ENCODE results near the gene NEDD1.

NEDD1 gene

GRCh38 chr12:96912943-96913342 lies 5.9 kb downstream of the NEDD1 start:
- H3K27ac ChIP-seq: no peak overlapping the region
- TF ChIP-seq CTCF (conservative IDR thresholded peaks at IDR 0.05): no peak
- TF ChIP-seq ZFX (IDR thresholded peaks at IDR 0.05): no peak

- TF ChIP-seq ZFX (IDR thresholded peaks at IDR 0.05) (no peak), CTCF (conservative IDR thresholded peaks at IDR 0.05) (no peak)
- no peak overlapping the region for H3K27ac ChIP-seq
Measured at GRCh38 chr12:96919510-96920210, 12.6 kb downstream of the NEDD1 start.

- H3K27ac ChIP-seq: no peak overlapping the region
- TF ChIP-seq ZFX (IDR thresholded peaks at IDR 0.05): no peak
- no peak for TF ChIP-seq CTCF (conservative IDR thresholded peaks at IDR 0.05)
Measured at GRCh38 chr12:96948782-96949181, 41.7 kb downstream of the NEDD1 start.

GRCh38 chr12:96979532-96979931 lies 72.5 kb downstream of the NEDD1 start:
- H3K27ac ChIP-seq: no peak overlapping the region
- TF ChIP-seq ZFX (IDR thresholded peaks at IDR 0.05) (no peak), CTCF (conservative IDR thresholded peaks at IDR 0.05) (no peak)

- TF ChIP-seq CTCF (conservative IDR thresholded peaks at IDR 0.05): no peak
- TF ChIP-seq ZFX (IDR thresholded peaks at IDR 0.05): no peak
- no peak overlapping the region for H3K27ac ChIP-seq
Measured at GRCh38 chr12:96980991-96981414, 73.9 kb downstream of the NEDD1 start.

- TF ChIP-seq CTCF (conservative IDR thresholded peaks at IDR 0.05): no peak
- TF ChIP-seq ZFX (IDR thresholded peaks at IDR 0.05): no peak
- no peak overlapping the region for H3K27ac ChIP-seq
Measured at GRCh38 chr12:96981911-96982310, 74.9 kb downstream of the NEDD1 start.

- H3K27ac ChIP-seq: no peak overlapping the region
- no peak for TF ChIP-seq CTCF (conservative IDR thresholded peaks at IDR 0.05)
- TF ChIP-seq ZFX (IDR thresholded peaks at IDR 0.05): no peak
Measured at GRCh38 chr12:96982671-96983070, 75.6 kb downstream of the NEDD1 start.

Data from C4-2B (cell line).